22Rv1 (cell line): ENCODE results near the gene CPOX.

Experiments
- H3K27ac ChIP-seq: fragments of 450-650 bp; 2 replicates; pipeline ENCODE4 v1.5.1; 2017
- ZFX ChIP-seq: fragments of 450-650 bp; IDR thresholded peaks from 2 replicates; pipeline ENCODE4 v1.6.1; 2017; ENCODE audit warnings: antibody characterized with exemption, borderline replicate concordance
- TF ChIP-seq, protein P1 (sequence below): fragments of 450-650 bp; IDR thresholded peaks from 2 replicates; pipeline ENCODE4 v1.5.1; 2017; ENCODE audit warnings: mild to moderate bottlenecking

Gene CPOX

GRCh38 chr3:98554580-98554979, 38.8 kb downstream of the CPOX start:
- H3K27ac ChIP-seq = no peak overlapping the region
- no peak for TF ChIP-seq ZFX
- TF ChIP-seq, protein P1, sequence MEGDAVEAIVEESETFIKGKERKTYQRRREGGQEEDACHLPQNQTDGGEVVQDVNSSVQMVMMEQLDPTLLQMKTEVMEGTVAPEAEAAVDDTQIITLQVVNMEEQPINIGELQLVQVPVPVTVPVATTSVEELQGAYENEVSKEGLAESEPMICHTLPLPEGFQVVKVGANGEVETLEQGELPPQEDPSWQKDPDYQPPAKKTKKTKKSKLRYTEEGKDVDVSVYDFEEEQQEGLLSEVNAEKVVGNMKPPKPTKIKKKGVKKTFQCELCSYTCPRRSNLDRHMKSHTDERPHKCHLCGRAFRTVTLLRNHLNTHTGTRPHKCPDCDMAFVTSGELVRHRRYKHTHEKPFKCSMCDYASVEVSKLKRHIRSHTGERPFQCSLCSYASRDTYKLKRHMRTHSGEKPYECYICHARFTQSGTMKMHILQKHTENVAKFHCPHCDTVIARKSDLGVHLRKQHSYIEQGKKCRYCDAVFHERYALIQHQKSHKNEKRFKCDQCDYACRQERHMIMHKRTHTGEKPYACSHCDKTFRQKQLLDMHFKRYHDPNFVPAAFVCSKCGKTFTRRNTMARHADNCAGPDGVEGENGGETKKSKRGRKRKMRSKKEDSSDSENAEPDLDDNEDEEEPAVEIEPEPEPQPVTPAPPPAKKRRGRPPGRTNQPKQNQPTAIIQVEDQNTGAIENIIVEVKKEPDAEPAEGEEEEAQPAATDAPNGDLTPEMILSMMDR = no peak

- no peak overlapping the region for H3K27ac ChIP-seq
Measured at GRCh38 chr3:98553753-98554152, 39.7 kb downstream of the CPOX start.

GRCh38 chr3:98553021-98553563, 40.3 kb downstream of the CPOX start:
- no peak overlapping the region for H3K27ac ChIP-seq

More at GRCh38 chr3:98553753-98554152, 39.7 kb downstream of the CPOX start:
- TF ChIP-seq, protein P1 = no peak
- no peak for TF ChIP-seq ZFX

DNA sequence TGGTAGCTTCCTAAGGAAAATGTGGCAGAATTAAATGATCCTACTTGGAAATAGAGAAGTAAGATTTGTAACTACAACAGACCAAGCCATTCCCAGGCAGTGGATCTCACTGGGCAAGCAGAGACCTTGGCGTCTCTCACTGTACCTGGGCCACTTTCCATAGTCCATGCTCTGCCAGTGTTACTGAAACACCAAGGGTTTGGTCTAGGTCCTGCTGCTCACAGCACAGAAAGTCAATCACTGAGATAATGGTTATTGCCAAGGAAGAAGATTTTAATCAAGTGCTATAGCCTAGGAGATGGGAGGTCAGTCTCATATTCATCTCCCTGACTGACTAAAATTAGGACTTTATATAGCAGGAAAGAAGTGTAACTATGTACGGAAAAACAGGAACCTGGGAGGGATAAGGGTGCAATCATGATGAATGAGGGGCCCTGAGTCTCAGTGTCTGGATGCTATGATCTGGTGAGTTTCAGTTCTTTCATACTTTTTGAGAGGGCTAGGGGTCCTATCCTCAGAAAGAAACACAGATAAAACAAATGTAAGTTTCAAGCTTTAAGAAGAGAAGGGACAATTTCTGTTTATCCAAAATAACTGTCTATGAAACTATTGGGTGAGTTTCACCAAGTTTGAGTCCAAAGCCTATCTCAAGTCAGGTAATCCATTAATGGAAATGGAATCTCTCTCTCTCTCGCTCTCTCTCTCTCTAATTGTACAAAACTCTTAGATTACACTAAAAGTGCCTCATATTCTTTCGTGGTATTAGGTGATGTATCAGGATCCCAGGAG, 41.0 kb downstream of the CPOX start:
- TF ChIP-seq, protein P1 = no peak
- TF ChIP-seq ZFX = no peak
- no peak overlapping the region for H3K27ac ChIP-seq

More at GRCh38 chr3:98553021-98553563, 40.3 kb downstream of the CPOX start:
- TF ChIP-seq ZFX = no peak
- TF ChIP-seq, protein P1 = no peak

DNA sequence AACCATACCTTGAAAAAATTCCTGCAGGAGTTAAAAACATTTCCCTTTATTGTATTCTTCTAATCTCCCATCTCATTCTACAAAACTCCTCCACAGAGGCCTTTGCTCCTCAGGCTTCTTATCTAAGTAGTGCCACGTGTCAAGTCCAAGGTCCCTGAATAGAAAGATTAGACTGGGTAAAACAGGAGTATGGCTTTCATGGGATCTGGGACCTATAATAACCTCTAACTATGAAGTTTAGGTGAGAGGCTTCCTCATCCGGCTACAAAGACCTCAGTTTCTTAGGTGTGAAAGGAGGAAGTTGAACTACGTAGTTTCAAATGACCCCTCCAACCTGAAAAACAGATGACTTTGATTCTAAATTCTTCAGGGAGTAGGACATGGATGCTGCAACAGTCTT, 41.7 kb downstream of the CPOX start:
- TF ChIP-seq, protein P1 = no peak
- TF ChIP-seq ZFX = no peak
- H3K27ac ChIP-seq = no peak overlapping the region

DNA sequence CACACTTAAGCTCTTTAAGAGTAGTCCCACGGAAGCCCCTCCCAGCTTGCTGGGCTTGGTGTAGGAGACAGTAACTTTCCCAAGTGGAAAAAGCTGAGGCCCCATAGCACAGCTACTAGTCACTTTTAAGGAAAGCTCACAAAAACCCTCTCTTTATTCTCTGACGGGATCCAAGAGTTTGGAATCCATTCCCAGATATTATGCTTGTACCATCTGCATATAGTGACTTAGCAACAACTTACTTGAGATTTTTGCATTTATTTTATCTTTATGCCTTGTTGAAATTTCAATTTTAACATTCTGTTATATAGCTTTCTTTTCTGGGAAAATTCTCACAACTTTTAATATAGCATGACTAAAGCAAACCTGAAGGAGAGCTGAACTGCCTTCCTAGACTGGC, 42.2 kb downstream of the CPOX start:
- TF ChIP-seq, protein P1 = no peak
- no peak overlapping the region for H3K27ac ChIP-seq

DNA sequence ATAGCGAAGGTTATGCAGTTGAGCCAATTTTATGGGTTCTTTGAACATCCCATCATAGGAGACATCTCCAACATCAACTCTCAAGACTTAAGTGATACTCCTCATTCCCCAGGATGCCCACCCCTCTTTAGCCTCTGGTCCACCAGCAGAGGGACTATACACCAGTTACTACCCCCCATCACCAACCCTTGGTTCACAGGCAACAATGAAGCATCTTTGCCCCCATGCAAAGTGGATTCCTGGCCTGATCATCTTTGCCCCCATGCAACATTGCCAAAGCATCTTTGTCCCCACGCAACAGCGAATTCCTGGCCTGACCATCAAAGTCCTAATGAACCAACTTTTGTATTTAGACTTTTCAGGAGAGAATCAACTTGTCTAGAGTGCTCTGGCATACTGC, 42.6 kb downstream of the CPOX start:
- no peak overlapping the region for H3K27ac ChIP-seq
- no peak for TF ChIP-seq ZFX
- TF ChIP-seq, protein P1 = no peak
